ENCODE results near the gene RPL29. TPM values are rescaled to one million over a fixed set of nuclear protein-coding genes. Genes with fewer than 3 reads are reported as not detected.

RPL29 gene
- total and polyA plus RNA-seq, 2 of the 8 experiments (the other 6 are each of a cell fraction or from before 2014, with no cell fraction given): 1,467 to 2,660 TPM

GRCh38 chr3:51950899-51951298 is 44.8 kb downstream of the RPL29 start:
- Histone ChIP-seq H3K23me2 (ENCODE audit: low read depth, low read length) (peaks cover 4% of the 10 kb centered on the region; the same call in 1 of the 2 replicates), H3K56ac (replicated peaks; ENCODE audit: insufficient read length, low read depth, low read length) (no peak overlapping the region), H3K18ac (ENCODE audit: extremely low read depth, low read length) (no peak overlapping the region), H4K20me1 (replicated peaks in 1 of 2; ENCODE audit: control insufficient read depth in 1 of 2, insufficient read depth in 2 of 2, low read length in 2 of 2) (no peaks in the 10 kb centered on the region), H3K4me3 (ENCODE audit: extremely low read depth in 1 of 4, insufficient read depth in 2 of 4, low read depth in 3 of 4, low read length in 4 of 4) (no peak overlapping the region), H3K23ac (ENCODE audit: insufficient read length) (no peak overlapping the region), H3K27ac (ENCODE audit: low read depth, low read length) (no peak overlapping the region), H3K79me2 (ENCODE audit: control insufficient read depth in 1 of 2, insufficient read depth in 2 of 2, low read length in 2 of 2) (no peaks in the 10 kb centered on the region), H3K27me3 (replicated peaks in 1 of 4; ENCODE audit: control insufficient read depth in 3 of 4, extremely low read depth in 1 of 4, insufficient read depth in 3 of 4, low read length in 3 of 4) (peaks cover 15 to 33% (median 28%) of the 10 kb centered on the region in 4 experiments), H3K14ac (ENCODE audit: insufficient read length) (no peak overlapping the region), H3K79me1 (ENCODE audit: low read depth, low read length) (no peaks in the 10 kb centered on the region), H3K4me1 (replicated peaks in 1 of 4; ENCODE audit: control insufficient read depth in 3 of 4, insufficient read depth in 4 of 4, low read length in 3 of 4) (peaks cover 0 to 8% (median 5%) of the 10 kb centered on the region in 4 experiments; a peak in 6 of 7 replicates), H4K5ac (ENCODE audit: insufficient read length, low read depth, low read length) (no peak overlapping the region), H3K9ac (replicated peaks in 1 of 4; ENCODE audit: extremely low read depth in 1 of 4, low read depth in 3 of 4, low read length in 3 of 4) (no peak overlapping the region), H3K36me3 (ENCODE audit: control insufficient read depth in 2 of 4, insufficient read depth in 4 of 4, low read length in 3 of 4) (no peaks in the 10 kb centered on the region), H2BK15ac (ENCODE audit: low read length) (no peak overlapping the region), H2BK120ac (replicated peaks; ENCODE audit: low read depth, low read length) (no peak overlapping the region), H2BK5ac (ENCODE audit: low read depth, low read length) (no peak overlapping the region), H2BK20ac (ENCODE audit: low read length) (no peak overlapping the region), H2AK5ac (ENCODE audit: low read depth, low read length) (no peak overlapping the region), H4K91ac (replicated peaks; ENCODE audit: insufficient read length, low read length) (no peak overlapping the region), H4K8ac (ENCODE audit: extremely low read depth, insufficient read depth, low read length) (no peak overlapping the region), H2AFZ (ENCODE audit: low read length) (no peak overlapping the region), H3K9me3 (ENCODE audit: insufficient read depth in 2 of 2, low read depth in 1 of 2, low read length in 1 of 2) (no peaks in the 10 kb centered on the region), H3K4ac (replicated peaks; ENCODE audit: insufficient read length, low read depth, low read length) (no peak overlapping the region), H2BK12ac (ENCODE audit: low read depth, low read length) (no peak overlapping the region), H3K4me2 (ENCODE audit: insufficient read depth in 1 of 2, low read depth in 2 of 2, low read length in 2 of 2) (no peak overlapping the region)
- ChIA-PET CTCF (ENCODE audit: partially characterized antibody) (interaction anchor here (0.6 to 5.7 kb wide), 8 partner anchors 8 to 1409 kb away, joined by 3 to 29 read pairs (median 4); partner anchors contain the start of genes ABHD14B, ACY1, PARP3 and RRP9), POLR2A (ENCODE audit: partially characterized antibody) (interaction anchor here (0.6 to 15.7 kb wide), 4 partner anchors 10 to 379 kb away, joined by 3 to 148 read pairs (median 68); partner anchors contain the start of genes PCBP4, RPL29 and RRP9)
- no peak for FAIRE-seq
- DNase-seq (ENCODE audit: low read depth in 1 of 2, low spot score in 2 of 2): no peak
- no peak for TF ChIP-seq EGR1 (IDR thresholded peaks at IDR 0.05; ENCODE audit: borderline replicate concordance, low read depth, low read length)
- no peak for TF ChIP-seq POLR2AphosphoS5 (IDR thresholded peaks at IDR 0.05; ENCODE audit: low read depth, low read length)
- no peak for TF ChIP-seq FOSL1 (IDR thresholded peaks at IDR 0.05; ENCODE audit: insufficient read depth, low read depth, low read length)
- TF ChIP-seq JUN (IDR thresholded peaks at IDR 0.05; ENCODE audit: low read depth, low read length): no peak
- no peak for TF ChIP-seq KDM5A (IDR thresholded peaks at IDR 0.05; ENCODE audit: low read length)
- TF ChIP-seq NANOG (IDR thresholded peaks at IDR 0.05; ENCODE audit: insufficient read depth, low read depth, low read length, poor library complexity, severe bottlenecking): no peak
- WGBS, 2 experiments (ENCODE audit: extremely low coverage in 1 of 2, insufficient coverage in 1 of 2, insufficient read length in 1 of 2, insufficient replicate concordance in 2 of 2, low coverage in 1 of 2, low lambda C conversion rate in 2 of 2, missing lambda C conversion rate in 1 of 2): 84% methylated on average over 2 of the region's 2 CpGs; no CpG with 5 or more reads in 1 of the 2 experiments
